HG03159 (cell line): ENCODE results near the gene HEATR9.

Experiments
- ATAC-seq: cut with Tn5 transposase; IDR thresholded peaks from one replicate; pipeline ENCODE4 v1.9.1; 2021; ENCODE audit warnings: mild to moderate bottlenecking, moderate library complexity; ENCODE audit not compliant: unreplicated experiment

Gene HEATR9

DNA sequence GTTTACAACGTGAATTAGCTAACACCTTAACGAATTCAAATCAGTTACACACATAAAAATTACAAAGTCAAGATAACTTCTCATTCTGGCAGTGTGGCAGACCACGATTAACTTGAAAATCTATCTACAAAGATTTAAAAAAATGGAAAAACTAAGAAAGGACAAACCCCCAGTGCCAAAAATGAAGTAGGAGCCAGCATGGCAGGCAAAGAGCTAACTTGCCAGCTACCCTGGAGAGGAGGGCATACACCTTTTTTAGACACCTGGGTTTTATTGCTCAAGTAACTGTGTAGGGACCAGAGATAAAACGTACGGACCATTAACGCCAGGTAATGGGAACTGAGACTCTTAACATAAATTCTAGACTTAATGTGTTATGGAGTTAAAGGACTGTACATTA lies 56.9 kb downstream of the HEATR9 start:
- ATAC-seq = no peak

DNA sequence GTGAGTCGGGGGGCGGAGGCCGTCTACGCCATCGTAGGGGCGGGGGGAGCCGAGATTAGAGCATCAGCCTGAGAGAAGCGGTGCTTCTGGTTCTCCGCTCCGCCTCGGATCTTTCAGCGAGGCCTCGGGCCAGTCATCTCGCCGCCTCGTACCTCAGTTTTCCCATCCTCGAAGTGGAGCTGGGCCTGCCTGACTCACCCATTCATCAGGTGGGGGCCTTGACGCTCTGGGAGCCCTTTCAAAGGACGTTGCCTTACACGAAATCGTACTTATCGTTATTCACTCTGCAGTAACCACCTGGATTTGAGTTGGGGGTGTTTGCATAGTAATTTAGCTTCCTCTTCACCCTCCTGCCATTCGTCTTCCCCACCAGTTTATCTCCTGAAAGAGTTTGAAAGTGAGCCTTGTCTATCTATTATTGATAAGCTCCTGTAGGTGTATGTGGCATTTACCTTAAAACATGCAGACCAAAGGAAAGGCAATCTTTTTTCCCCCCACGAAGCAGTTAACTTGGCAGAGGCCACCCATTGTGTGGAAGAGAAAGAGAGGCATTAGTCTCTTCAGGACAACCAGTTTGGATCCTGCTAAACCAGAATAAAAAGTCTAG lies 58.7 kb downstream of the HEATR9 start:
- no peak for ATAC-seq

- ATAC-seq = peak; percentile 88
Measured at GRCh38 chr17:35808962-35809854, 59.5 kb downstream of the HEATR9 start, which contains the start of gene TAF15. Gene TAF15 (plus strand): TSS chr17:35809484. CDS start chr17:35809570, 86 bp downstream.

DNA sequence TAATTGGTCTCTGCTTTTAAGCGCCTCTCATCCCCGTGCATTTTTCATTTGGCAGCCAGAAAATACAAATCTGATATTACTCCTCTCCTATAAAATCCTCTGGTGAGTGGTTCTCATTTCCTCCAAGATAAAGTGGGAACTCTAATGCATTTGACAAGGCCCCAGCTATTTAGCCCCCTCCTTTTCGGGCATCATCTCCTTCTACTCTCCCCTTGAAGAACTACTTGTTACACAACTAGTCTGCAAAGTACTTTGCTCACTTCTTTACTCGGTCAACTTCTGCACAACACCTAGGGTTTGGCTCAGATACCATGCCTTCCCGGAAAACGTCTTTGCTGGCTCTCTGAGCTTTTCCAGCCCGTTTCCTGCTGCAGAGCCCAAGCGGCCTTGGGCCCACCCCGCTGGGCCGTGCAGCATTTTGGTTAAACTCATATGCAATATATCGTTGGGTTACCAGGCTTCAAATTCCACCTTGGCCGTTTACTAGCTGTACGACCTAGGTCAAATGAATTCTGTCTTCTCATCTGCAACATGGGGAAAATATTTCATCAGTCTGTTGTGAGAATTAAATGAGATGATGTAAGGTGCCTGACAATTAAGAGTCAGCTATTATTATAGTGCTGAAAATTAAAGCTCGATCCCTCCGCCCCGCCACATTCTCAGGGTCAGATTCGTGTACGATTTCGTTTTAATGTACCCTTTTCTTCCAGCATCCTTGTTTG lies 60.3 kb downstream of the HEATR9 start:
- no peak for ATAC-seq

GRCh38 chr17:35807371-35808144 lies 61.1 kb downstream of the HEATR9 start:
- no peak for ATAC-seq
